NCI-H526 (cell line): ENCODE data around the gene IL3.

Experiments used
- DNase-seq, 2 experiments: peaks; one replicate each; lab custom pipeline; 2025; lab: John Stamatoyannopoulos, UW

The IL3 gene

DNA sequence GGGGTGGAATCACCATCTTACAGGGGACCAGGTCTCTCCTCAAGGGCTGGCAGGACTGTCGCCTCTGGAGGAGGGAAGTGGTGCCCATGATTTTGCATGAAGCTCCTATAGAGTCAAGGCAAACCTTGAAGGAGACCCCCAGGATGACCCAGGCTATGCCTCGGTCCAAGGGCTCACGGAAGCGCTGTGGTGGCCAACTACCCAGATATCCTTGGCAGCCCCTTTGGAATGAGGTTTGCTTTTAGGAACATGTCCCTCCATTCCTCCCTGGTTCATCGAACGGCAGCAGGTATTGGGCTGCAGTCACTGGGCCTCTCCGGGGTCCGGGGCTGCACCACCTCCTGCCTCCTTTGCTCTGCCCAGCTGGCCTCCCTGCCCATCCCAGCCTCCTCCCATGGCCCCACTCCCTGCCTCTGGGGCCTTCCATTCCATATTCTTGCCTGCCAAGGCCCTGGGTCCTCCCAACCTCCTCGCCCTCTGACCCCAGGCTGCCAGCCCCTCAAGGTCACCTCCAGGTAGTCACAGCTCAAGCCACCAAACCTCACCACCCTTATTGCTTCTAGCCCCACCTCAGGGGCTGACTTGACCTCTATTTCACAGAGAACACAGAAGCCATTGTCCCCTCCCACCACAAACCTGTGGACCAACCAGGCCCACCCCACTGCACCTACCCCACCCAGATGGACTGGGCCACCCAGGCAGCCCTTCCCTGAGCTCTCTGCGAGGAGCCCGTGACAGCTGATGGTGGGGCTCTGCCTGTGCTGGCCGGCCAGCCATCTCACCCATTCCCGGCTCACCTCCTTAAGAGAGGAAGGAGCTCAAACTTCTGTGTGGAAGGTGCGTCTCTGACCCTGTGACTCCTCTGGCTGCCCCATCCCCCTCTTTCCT, 3.6 kb upstream of the IL3 start:
- DNase-seq, result no peak

DNA sequence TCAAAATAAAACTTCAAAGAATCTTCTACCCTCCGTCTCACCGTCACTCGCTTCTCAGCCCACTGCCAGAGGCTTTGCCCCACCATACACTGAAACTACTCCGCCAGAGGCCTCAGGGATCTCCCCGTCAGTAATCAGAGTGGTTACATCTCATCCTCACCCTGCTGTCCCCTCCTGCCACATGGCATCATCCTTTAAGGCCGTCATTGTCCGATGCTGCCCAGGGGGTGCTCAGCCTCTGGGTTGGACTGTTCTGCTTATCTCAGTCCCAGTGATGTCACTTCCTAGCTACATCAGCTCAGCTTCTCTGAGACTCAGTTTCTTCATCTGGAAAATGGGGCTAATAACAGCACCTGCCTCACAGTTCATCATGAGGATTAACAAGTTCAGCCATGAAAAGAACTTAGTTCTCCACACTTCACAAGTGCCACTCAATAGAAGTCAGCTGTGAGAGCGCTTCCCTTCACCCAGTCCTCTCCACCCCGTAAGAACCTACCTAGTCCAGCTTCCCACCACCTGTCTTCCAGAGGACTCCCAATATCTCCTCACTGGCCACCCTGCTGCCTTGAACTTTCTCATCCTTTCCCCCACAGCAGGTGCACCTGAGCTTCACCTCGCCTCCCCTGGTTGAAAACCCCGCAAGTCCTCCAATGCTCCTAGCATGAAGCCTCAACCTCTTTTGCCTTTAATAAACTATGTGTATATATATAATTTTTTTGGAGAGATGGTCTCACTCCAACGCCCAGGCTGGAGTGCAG, 2.8 kb upstream of the IL3 start:
- no peak for DNase-seq

DNA sequence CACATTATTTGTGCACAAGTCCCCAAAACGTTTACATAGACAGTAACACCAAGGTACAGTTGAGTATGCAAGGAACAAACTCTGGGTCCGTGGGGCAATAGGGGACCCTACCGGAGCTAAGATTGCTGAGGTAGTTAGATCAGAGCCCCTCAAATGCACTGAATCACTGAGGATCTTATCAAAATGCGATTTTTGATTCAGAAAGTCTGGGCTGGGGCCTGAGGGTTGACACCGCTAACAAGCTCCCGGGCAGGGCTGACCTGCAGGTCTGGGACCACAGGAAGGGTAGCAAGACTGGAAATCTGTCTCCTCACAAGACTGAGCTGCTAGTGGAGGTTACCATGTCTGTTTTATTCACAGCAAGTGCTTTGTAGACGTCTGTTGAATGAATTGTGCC, 1.8 kb upstream of the IL3 start:
- DNase-seq, result no peak

DNA sequence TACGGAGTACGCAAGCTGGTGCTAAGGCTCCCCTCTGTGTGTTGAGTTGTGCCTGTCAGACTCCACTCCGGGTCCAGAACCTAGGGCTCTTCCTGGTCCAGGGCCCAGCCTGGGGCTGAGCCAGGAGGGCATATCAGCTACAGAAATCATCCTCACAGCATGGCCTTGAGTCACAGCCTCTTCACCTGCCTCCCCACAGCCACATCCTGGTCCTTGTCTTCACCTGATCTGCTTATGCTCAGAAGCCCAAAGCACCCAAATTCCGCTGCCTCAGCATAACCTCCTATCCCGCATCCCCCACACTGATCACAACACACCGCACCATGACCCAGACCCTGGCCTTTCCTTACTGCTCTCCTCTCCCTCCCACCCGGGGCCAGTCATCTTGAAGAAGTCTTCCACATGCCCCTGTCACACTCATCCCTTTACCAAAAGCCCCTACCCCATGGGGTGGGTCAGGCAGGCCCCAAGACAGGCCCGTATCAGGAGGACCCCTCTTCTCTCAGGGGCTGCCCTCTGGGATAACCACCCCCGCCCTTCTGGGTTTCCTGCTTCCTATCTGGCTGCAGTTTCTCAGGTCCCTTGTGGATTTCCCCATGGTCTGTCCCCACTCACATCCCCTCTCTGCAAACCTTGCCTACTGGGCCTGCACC, 1.3 kb upstream of the IL3 start:
- DNase-seq, result no peak

DNA sequence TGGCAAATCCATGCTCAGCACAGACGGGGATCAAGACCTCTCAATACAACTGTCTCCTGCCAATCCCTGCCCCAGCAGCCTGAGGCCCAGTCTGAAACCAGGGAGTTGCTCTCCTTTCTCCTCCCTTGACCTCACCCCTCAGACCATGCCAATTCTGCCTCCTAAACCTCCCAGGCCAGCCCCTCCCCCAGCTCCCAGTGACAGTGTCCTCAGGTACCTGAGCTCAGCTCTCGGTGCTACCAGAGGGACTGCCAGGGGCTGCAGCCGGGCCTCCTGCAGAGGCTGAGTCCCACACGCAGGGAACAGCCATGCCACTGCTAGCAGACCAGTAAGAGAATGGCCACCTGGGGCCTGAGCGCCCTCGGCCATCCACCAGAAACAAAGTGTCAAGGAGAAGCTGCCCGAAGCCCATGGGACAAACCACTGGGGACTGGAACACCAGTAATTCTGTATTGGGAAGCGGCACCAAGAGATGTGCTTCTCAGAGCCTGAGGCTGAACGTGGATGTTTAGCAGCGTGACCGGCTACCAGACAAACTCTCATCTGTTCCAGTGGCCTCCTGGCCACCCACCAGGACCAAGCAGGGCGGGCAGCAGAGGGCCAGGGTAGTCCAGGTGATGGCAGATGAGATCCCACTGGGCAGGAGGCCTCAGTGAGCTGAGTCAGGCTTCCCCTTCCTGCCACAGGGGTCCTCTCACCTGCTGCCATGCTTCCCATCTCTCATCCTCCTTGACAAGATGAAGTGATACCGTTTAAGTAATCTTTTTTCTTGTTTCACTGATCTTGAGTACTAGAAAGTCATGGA, 557 bp upstream of the IL3 start:
- DNase-seq, result no peak

DNA sequence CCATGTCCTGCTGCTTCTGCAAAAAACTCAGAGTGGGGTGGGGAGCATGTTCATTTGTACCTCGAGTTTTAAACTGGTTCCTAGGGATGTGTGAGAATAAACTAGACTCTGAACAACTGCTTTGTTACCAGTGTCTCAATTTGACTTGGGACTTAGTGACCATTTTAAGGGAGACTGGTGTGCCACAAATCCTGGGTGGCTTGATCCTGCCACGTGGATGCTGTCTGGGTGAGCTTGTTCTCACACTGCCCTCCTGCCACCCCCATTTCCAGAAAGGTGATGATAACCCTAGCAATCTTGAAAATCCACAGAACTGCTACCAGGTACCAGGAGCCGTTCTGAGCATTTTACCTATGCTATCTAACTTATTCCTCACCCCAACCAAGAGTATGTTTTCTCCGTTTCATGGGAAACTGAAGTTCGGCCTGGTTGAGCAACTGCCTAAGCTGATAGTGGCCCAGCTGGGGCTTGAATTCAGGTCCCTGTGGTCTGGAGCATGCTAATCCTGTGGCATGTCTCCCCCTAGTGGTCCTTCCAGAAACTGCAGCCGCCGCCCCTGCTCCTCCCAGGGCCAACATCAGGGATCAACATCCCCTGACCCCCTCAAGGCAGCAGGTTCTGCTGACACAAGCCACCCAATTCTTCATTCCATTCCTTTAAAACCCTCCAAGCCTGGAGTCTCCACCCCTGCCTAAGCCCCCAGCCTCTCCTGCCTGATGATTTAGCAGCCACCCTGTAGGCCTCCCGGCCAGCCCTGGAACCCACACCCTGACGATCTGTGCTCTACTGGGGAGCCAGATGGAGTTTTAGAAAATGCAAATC, 2.8 kb downstream of the IL3 start:
- DNase-seq, result peak; percentile 1 to 67

DNA sequence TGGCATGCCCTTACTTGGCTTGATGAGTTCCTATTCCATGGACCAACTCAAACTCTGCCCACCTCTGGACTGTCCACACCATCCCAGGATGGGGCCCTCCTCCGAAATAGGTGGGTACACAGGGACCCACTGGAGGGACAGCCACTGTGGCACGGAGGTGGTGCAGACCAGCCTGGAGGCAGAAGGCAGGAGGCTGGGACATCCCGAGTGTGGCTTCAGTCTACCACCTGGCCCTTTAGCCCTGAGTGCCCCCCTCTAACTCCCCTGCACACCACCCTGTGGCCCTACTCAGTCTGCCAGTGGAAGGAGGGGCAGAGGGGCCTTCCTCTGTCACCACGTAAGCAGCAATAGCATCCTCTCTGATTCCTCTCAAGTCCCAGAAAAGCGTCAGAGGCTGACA, 3.7 kb downstream of the IL3 start:
- DNase-seq, result no peak

DNA sequence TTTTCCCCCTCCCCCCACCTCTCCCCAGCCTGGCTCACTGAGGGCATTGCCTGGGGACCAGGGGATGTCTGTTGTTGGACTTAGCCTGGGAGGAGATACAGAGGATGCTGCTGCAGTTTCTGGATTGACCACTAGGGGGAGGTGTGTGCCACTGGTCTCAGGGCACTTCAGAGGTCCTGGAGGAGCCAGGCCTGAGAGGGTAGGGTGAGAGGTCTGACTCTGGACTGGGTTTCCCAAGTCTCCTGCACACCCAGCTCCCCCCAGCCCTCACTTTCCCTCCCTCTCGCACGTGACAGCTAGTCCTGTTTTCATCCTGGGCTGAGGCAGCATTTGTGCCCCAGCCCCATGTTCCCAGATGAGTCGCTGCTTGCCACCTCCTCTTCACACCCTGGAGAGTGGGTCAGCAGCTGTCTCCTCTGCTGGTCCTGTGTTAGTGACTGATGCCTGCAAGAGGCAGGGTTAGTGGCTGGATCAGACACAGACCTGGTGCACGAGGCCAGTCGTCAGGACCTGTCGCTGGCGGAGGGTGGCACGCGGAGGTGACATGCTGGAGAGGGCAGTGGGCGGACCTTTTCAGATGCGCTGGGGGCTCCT, 4.4 kb downstream of the IL3 start:
- peak; percentile 15 to 75 for DNase-seq

DNA sequence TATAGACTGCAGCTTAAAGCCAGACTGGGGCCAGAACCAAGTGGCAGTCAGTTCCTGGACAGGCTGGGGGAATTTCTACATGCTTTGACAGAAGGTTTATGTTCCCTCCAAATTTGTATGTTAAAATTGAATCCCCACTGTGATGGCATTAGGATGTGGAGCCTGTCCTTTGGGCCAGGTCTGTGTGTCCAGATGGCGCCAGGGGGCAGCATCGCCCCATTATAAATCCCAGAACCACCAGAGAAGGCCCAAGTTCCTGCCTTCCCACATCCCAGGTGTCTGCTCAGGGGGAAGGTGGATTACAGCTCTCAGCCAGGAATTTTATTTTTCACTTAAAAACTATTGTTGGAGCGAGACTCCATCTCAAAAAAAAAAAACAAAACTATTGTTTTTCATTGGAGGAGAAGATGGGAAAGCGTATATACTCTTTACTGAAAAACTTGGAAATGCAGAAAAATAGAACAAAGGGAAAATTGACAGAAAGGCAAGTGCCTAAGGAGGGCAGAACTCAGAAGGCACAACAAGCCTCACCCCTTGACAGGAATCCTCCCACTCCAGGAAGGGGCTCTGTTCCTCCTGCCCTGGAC, 5.0 kb downstream of the IL3 start:
- DNase-seq, result peak; percentile 31 to 75

DNA sequence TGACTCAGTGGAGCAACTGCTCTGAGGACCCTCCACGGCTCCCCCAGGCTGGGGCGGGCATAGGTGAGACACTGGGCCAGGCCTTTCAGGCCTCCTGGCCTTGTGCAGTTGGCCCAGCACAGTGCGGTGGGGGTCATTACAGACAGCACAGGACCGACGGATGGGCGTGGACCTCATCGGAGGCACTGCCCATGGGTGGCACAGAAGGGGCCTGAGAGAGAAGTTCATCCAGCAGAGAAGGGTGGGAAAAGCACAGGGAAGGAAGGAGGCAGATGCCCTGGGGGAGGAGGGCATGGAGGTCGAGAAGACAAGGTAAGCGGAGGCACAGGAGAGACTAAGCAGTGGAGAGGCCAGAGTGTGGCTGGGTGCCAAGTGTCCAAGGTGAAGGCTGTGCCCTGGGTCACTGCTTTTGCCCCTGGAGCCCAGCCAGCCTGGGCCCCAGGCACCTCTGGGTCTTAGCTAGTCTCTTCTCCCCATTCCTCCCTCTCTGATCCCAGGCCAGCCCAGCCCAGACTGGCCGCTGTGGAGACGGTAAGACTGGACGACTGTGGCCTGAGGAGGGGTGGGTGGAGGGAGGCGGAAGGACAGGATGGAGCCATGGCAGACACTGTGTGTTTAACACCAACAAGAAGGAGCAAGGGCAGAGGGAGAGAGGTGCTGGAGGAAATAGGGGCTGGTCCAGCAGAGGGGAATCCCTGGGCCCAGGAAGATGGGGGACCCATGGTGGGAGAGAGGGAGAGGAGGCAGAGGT, 5.7 kb downstream of the IL3 start:
- DNase-seq, result no peak

DNA sequence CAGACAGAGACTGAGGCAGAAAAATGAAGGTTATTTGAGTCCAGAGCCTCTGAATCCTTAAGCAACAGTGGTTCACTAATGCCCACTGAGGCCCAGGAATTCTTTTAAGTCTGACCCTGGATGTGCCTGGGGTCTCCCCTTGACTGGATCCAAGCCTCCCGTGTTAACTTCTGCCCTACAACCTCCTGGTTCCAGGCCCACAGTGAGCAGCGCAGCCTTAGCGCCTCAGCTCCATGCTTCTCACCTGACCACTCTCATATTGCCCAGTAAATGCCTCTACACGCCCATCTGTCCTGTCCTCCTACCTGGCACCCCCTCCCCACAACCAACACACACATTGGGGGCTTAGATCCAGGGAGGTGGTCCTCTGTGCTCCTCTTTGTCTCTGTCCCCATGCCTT, 6.4 kb downstream of the IL3 start:
- no peak for DNase-seq

DNA sequence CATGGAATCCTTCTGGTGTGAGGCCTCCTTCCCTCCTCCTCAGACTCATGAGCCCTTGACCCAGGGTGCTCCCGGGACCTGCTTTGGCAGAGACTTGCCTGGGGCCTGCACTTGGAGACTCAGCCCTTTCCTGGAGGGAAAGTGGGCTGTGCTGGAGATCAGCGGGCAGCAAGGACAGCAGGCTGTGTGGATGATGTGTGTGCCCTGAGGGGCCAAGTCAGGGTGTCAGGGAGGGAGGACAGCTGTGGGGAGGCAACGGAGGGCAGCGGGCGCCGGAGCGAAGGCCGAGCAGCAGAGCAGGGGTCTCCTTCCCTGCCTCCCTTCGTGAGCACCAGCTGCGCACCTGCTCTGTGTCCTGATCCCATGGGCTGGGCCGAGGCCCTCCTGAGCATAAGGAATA, 7.0 kb downstream of the IL3 start:
- no peak for DNase-seq

DNA sequence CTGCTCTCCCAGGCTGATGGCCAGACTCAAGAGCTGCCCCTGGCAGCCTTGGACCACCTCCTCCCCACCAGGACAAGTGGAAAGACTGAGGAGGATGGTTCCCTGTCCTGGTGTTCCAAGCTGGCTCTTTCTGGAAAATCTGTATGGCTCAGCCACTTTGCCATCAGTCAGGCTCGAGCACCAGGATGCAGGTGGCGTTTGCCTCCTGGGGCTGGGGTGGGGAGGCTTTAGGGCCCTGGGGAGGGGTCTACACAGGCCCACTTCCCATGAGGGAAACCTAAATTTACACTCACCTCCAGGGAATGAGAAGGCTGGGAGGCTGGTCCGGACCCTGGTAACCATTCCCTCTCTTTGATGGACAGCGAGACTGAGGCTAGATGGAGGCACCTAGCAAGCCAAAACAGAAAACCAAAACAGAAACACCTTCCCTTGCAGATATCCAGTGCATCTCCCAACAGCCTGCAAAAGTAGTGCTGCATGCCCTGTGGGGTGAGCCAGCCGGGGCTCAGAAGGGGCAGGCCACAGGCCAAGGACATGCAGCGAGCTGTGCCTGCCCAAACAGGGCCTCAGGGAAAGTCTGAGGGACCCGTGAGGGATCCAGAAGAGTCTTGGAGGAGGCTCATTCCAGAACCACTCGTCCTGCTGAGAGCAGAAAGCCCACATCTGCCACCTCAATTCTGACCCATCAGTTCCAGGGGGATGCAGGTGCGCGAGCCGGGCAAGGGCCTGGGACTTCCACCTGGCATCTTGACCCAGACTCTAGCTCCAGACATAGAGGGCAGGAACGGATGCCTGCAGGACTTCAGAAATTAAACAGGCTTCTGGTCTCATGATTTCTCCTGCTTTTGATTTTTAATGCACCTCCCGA, 7.7 kb downstream of the IL3 start:
- DNase-seq, result no peak

DNA sequence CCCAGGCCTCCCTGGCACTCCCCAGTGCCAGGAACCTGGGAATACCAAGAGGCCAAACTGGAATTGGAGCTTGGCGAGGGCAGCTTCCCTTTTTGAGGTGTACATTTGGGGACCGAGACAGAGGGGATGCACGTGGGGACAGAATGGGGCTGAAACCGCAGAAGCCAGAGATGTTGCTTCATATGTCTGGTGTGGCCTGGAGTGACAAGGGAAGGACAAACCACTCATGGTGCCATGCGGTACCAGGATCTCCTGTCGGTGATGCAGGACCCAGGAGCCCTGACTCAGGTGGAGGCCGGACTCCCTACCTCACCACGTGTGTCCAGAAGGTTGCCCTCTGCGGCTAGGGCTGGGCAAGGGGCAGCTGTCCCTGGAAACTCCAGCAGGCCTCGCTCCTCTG, 9.1 kb downstream of the IL3 start:
- no peak for DNase-seq

DNA sequence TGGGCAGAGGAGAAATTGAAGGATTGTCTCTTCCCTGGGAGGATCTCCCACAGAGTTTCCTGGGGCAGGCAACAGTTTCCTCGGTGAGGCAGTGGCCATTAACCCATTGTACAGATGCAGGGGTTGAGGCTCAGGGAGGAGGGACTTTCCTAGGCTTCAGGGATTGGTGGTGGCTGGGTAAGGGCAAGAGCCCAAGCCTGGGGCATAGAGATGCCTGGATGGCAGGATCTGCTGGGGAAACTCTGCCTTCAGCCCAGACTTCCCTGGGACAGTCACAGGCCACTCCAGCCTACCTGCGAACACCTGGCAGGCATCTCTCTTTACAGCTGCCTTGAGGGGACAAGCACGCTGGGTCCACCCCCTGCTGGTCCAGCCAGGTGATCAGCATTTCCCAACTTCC, 9.5 kb downstream of the IL3 start:
- DNase-seq, result no peak

DNA sequence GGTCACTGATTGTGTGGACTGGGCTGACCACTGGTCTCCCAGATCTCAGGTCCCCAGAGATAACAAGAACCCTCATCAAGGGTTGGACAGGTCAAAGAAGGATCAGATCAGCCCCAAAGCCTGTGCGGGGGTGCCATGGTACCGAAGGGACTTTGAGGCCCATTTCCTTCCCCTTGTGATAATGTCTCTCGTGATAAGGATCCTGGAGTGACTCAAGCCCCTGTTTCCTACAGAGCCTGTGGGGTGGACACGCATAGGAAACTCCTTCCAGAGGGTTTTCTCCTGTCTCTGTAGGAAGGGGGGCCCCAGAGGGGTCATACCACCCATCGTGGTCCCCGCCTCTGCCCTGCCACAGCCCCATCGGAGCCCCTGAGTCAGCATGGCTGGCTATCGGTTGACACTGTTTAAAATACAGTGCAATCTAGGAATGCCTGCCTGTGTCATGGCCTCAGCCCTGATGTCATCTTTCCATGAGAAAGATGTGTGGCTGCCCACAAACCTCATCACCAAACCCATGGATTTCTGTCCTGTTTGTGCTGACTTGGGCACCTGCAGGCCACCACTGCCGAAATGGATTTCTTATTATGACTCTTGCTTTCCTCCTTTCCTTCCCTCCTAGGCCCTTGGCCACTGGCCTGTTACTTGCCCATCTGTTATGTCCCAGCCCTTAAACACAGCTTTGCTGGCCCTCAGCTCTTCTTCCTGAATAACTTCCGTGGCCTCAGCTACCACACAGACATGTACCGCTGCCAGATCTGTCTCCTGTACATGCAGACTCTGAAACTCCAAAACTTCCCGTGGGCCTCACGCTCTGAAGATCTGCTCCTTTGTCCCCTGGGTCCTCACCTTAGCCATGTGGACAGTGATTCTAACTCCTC, 10.2 kb downstream of the IL3 start:
- DNase-seq, result no peak

DNA sequence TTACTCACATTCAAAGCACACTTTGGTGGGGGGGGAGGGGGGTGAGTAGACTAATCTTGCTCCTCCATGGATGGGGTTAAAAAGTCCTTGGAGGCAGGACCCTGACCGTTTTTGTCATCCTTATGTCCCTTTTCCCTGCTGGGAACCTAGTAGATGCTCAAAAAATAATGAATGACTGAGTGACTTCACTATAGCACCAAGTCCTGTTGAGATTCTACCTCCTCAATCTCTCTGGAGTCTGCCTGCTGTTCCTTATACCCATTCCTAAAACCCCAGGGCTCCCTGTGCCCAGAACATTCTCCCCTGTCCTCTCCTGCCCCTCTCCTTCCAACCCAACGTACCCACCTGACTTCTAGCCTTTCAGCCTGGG, 10.9 kb downstream of the IL3 start:
- DNase-seq, result no peak

DNA sequence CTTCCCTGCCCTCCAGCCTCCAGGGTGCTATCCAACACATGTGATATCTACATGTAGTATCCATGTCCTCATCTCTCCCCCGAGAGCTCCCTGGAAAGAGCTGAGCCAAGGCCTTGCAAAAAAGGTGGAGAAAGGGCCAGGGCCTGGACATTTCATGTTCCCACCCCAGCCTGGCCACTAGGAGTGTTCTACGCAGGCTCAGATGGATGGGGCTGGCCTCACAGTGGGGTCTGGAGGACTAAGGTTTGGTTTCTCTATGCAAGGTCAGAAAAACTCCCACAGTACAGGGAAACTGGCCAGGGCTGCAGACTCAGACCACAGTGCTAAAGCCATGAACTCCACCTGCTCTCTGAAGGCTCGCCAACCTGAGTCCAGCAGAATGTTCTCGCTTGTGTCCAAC, 11.6 kb downstream of the IL3 start:
- DNase-seq, result no peak
